ENCODE data around the gene TPST2. TPM values are rescaled to one million over a fixed set of nuclear protein-coding genes. Genes with fewer than 3 reads are reported as not detected.
A peak's percentile ranks its signal among the peaks of the same experiment; 100 is the strongest.

TPST2 gene
- total RNA-seq, 1 experiment from 2014 or later: 50.1 TPM

DNA sequence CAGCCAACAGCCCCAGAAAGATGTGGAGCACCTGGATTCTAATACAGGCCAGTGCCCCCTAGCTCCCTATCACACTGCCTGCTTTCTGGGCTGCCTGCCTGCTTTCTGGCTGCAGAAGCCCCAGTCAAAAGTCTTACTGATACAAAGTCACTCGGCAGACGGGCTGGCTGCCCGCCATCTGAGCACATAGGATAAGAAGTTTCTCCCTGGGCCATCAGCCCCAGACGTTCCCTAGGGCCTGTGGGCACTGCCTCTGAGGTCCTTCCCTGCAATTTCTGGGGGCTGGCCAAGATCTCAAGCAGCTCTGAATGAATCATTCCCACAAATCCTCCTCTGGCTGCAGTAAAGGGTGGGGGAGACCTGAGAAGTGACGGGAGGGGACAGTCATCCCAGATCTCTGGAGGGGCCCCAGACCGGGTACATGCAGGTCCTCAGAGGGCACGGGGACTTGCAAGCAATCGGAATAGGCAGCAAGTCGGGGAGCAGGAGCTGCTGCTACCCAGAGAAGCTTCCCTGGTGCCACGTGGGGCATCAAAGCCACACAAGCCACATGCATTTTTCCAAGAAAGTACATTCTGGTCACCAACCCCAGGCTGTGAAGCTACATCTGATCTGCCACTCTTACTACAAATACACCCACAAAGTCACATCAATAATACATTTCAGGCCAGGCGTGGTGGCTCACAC, 4.7 kb downstream of the TPST2 start:
- peaks cover 12% of the 10 kb centered on the region; the same call in 1 of the 2 replicates for H3K4me1 ChIP-seq (ENCODE audit: insufficient read depth, low read length)
- H4K8ac ChIP-seq (replicated peaks; ENCODE audit: insufficient read length, low read depth, low read length): no peak overlapping the region
- no peak overlapping the region for H2BK12ac ChIP-seq (ENCODE audit: insufficient read length, low read depth, low read length)
- H3K23me2 ChIP-seq (ENCODE audit: insufficient read length, low read depth, low read length, poor library complexity, severe bottlenecking): no peaks in the 10 kb centered on the region
- H3K4me2 ChIP-seq (ENCODE audit: insufficient read depth, insufficient read length, low read length): no peak overlapping the region
- H2BK120ac ChIP-seq (ENCODE audit: low read depth, low read length, poor library complexity, severe bottlenecking): no peak overlapping the region
- Mint-ChIP-seq H3K4me1 (peaks cover 58 to 69% of the 10 kb centered on the region in 2 experiments), H3K9me3 (peaks cover 0 to 3% of the 10 kb centered on the region in 2 experiments; a peak in 2 of 5 replicates), H3K27me3 (ENCODE audit: low read depth) (no peaks in the 10 kb centered on the region), H3K27ac (peak overlapping the region; percentile 51 to 87 (median 82); a peak in 6 of 7 replicates), H3K4me3 (peak overlapping the region in 1 of 2 experiments; percentile 62; a peak in 2 of 5 replicates), H3K36me3 (ENCODE audit: insufficient read depth in 1 of 3, low read depth in 3 of 3) (peaks cover 21 to 30% (median 28%) of the 10 kb centered on the region in 3 experiments)
- no peak overlapping the region for H3K9ac ChIP-seq (ENCODE audit: extremely low read depth, insufficient read length, low read length)
- no peak for DNase-seq
- H3K27ac ChIP-seq (ENCODE audit: insufficient read length, low read depth, low read length): no peak overlapping the region
- no CpG with 5 or more reads among the region's 11 CpGs for whole genome bisulfite sequencing (ENCODE audit: extremely low coverage, insufficient read length, low lambda C conversion rate)
- H2BK15ac ChIP-seq (ENCODE audit: low read depth, low read length): no peak overlapping the region
- H4K20me1 ChIP-seq (ENCODE audit: control insufficient read depth, insufficient read depth, insufficient read length): no peaks in the 10 kb centered on the region
- no peak overlapping the region for H2AFZ ChIP-seq (ENCODE audit: low read length)
- H3K27me3 ChIP-seq (ENCODE audit: insufficient read depth, low read length): no peaks in the 10 kb centered on the region
- no peak overlapping the region for H3T11ph ChIP-seq (ENCODE audit: low read length)
- no peak overlapping the region for H3K14ac ChIP-seq (ENCODE audit: insufficient read depth, low read length)
- no peaks in the 10 kb centered on the region for H3K9me3 ChIP-seq (ENCODE audit: control insufficient read depth, low read depth, low read length)
- no peak overlapping the region for H2AK5ac ChIP-seq (ENCODE audit: insufficient read length, low read length)
- peaks cover 35% of the 10 kb centered on the region; the same call in 1 of the 2 replicates for H3K79me2 ChIP-seq (ENCODE audit: insufficient read depth, low read length)
- no peak overlapping the region for H2BK5ac ChIP-seq (ENCODE audit: insufficient read length, low read length)
- H2BK20ac ChIP-seq (ENCODE audit: low read depth, low read length, poor library complexity, severe bottlenecking): no peak overlapping the region
- no peak overlapping the region for H4K5ac ChIP-seq (ENCODE audit: insufficient read length, low read depth, low read length)
- peaks cover 2% of the 10 kb centered on the region for H3K79me1 ChIP-seq (ENCODE audit: insufficient read depth, low read depth, low read length, poor library complexity, severe bottlenecking)
- peak; percentile 15; the same call in 1 of the 3 replicates for TF ChIP-seq CTCF (conservative IDR thresholded peaks at IDR 0.05)
- H3K56ac ChIP-seq (ENCODE audit: insufficient read length, low read depth, low read length): no peak overlapping the region
- no peak overlapping the region for H4K91ac ChIP-seq (ENCODE audit: insufficient read length, low read depth, low read length)
- H3K18ac ChIP-seq (ENCODE audit: insufficient read length, low read depth, low read length): no peak overlapping the region
- no peak overlapping the region for H3K4ac ChIP-seq (ENCODE audit: low read depth, low read length)
- no peak overlapping the region for H3K23ac ChIP-seq (ENCODE audit: insufficient read length, low read depth, low read length)

Measured in H9 (cell line).